BJ (cell line): ENCODE measurements around the gene NAP1L4. TPM values are rescaled to one million over a fixed set of nuclear protein-coding genes. Genes with fewer than 3 reads are reported as not detected.

Source experiments
- CTCF ChIA-PET: fragments of 350-600 bp; formaldehyde crosslinking; extraction: SDS; loops from one replicate; lab custom pipeline; 2021; ENCODE audit warnings: antibody characterized with exemption, inconsistent platforms; lab: Yijun Ruan, JAX
- POLR2A ChIA-PET: fragments of 300-600 bp; sonication (Branson Sonifier 250); formaldehyde crosslinking; extraction: SDS; loops from one replicate; lab custom pipeline; 2021; ENCODE audit warnings: antibody characterized with exemption; lab: Charles Lee
- DNase-seq: peaks from one replicate; pipeline ENCODE4 v3.0.0-alpha.2; 2011; ENCODE audit warnings: low read depth
- H3K27me3 ChIP-seq: 2 replicates; pipeline ENCODE4 v1.6.0; 2011; ENCODE audit warnings: low read length; ENCODE audit not compliant: control insufficient read depth, insufficient read depth
- H3K36me3 ChIP-seq: 2 replicates; pipeline ENCODE4 v1.5.1; 2011; ENCODE audit warnings: low read length; ENCODE audit not compliant: control insufficient read depth, insufficient read depth
- H3K4me3 ChIP-seq: 2 replicates; pipeline ENCODE4 v1.5.1; 2011; ENCODE audit warnings: low read depth, mild to moderate bottlenecking, control low read depth, low read length
- polyA plus RNA-seq: library from polyadenylated mRNA; depleted of rRNA; stranded (reverse); fragments of >200 nt; gene quantifications from 2 replicates; pipeline ENCODE4 v1.2.3, GENCODE V29; 2011
- TF ChIP-seq, protein P1 (sequence below): IDR thresholded peaks from 2 replicates; pipeline ENCODE4 v1.5.1; 2011; ENCODE audit warnings: low read depth, mild to moderate bottlenecking, control low read depth, inconsistent platforms, low read length, moderate library complexity; ENCODE audit not compliant: insufficient read depth

The NAP1L4 gene
- polyA plus RNA-seq, 1 experiment: 65.1 TPM

GRCh38 chr11:2930704-2931419, 61.3 kb downstream of the NAP1L4 start:
- CTCF ChIA-PET: interaction anchor here (0.7 to 3.2 kb wide), 8 partner anchors 11 to 399 kb away, joined by 3 to 22 read pairs (median 9); no protein-coding TSS in a partner anchor
- Histone ChIP-seq H3K36me3 (no peaks in the 10 kb centered on the region), H3K4me3 (peak overlapping the region; percentile 90), H3K27me3 (no peaks in the 10 kb centered on the region)
- no peak for DNase-seq
- POLR2A ChIA-PET: no interaction called here
- TF ChIP-seq, protein P1, sequence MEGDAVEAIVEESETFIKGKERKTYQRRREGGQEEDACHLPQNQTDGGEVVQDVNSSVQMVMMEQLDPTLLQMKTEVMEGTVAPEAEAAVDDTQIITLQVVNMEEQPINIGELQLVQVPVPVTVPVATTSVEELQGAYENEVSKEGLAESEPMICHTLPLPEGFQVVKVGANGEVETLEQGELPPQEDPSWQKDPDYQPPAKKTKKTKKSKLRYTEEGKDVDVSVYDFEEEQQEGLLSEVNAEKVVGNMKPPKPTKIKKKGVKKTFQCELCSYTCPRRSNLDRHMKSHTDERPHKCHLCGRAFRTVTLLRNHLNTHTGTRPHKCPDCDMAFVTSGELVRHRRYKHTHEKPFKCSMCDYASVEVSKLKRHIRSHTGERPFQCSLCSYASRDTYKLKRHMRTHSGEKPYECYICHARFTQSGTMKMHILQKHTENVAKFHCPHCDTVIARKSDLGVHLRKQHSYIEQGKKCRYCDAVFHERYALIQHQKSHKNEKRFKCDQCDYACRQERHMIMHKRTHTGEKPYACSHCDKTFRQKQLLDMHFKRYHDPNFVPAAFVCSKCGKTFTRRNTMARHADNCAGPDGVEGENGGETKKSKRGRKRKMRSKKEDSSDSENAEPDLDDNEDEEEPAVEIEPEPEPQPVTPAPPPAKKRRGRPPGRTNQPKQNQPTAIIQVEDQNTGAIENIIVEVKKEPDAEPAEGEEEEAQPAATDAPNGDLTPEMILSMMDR: peak; percentile 38

DNA sequence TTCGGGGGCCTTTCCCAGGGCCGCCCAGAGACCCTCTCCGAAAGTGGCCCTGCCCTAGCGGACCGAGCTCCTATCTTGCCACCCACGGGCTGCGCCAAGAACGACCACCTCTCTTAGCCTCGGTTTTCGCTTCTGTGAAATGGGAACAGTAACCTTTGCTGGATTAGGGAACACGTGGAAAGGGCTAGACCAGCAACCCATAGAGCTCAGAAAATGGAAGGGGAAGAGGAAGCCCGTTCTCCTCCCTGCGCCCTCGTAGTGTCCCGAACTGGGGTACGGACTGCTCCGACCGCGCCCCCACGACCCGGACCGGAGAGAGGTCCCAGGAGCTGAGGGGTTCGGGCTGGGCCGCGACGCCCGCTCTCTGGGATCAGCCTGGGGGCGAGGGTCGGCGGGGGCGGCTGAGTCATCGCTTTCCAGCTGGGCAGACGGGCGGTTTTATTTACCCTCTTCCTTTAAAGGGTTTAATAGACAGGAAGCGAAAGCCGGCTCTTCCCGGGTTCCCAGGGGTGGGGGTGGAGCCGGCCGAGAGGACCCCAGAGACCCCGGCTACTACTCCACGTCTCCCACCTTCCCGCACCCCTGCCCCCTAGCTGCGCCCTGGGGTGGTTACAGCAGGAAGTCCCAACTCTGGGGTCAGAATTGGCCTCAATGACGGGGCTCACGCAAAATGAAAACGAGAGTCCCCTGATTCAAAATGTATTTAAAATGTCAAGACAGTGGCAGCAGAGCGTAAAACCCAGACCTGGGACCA, 62.0 kb downstream of the NAP1L4 start:
- no peaks in the 10 kb centered on the region for H3K27me3 ChIP-seq
- ChIA-PET CTCF (interaction anchor here (0.7 to 3.2 kb wide), 12 partner anchors 12 to 398 kb away, joined by 3 to 22 read pairs (median 6); no protein-coding TSS in a partner anchor), POLR2A (interaction anchor here (0.6 to 0.9 kb wide), 2 partner anchors 119 to 230 kb away, joined by 3 read pairs; partner anchors contain the start of gene KCNQ1OT1)
- TF ChIP-seq, protein P1: peak; percentile 66
- no peaks in the 10 kb centered on the region for H3K36me3 ChIP-seq
- peak overlapping the region; percentile 90 for H3K4me3 ChIP-seq
- DNase-seq: no peak

DNA sequence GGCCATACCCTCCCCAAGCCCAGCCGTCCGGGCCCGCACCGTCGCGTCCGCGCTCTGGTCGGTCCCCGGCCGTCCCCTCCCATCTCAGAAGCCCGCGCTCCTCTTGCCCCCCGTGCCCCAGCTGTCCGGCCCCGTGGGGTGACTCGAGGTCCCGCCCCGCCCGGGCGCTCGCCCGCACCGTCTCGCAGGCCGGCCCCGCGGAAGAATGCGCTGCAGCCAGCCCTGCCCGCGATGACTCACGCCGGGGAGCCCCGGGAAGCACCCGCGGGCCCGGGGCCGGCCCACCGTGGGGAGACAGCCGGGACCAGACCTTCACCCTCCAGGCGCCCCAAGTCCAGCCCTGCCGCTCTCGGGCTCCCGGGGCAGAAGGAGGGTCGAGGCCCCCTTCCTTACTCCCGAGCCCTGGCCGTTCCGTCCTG, 62.6 kb downstream of the NAP1L4 start:
- TF ChIP-seq, protein P1: no peak
- CTCF ChIA-PET: interaction anchor here (0.8 to 3.2 kb wide), 11 partner anchors 9 to 398 kb away, joined by 3 to 22 read pairs (median 6); no protein-coding TSS in a partner anchor
- Histone ChIP-seq H3K27me3 (no peaks in the 10 kb centered on the region), H3K36me3 (no peaks in the 10 kb centered on the region), H3K4me3 (peak overlapping the region; percentile 90)
- DNase-seq: no peak
- POLR2A ChIA-PET: interaction anchor here (0.6 to 0.9 kb wide), 2 partner anchors 120 to 230 kb away, joined by 3 read pairs; partner anchors contain the start of gene KCNQ1OT1

DNA sequence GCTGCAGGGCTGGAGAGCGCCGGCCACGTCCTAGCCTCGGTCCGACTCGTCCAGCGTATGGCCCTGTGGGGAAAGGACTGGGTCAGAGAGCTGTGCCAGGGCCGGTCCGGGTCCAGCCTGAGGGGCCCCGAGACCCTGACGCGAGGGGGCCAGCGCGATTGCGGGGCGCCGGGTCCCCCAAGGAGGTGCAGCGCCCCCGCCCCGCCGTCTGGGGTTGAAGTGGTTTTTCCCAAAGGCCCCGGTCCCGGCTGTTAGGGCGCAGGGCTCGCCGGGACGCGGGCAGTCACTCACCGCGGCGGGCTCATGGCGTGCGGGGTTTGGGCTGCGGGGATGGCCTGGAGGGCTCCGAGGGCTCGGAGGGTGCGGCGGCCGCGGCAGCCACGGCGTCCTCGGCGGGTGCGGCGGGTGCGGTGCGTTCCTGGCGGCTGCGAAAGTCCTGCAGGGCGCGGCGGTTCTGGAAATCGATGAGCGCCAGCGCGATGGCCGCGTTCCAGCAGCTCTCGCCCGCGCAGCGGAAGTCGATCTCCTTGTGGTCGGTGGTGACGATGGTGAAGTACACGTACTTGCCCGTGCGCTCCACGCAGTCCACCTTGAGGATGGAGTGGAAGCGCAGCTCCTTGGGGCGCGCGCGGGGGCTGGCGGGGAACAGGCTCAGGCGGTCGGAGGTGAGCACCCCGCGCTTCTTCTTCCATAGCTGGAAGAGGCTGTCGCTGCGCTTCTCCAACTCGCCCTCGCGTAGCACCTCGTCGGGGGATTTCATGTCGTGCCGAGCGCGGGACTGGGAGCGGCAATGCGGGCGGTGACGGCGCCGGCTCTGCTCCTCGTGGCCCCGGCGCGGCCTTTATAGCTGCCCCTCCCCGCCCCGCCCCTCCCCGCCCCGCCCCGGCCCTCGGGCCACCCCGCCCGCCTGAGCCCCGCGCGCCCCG, 63.3 kb downstream of the NAP1L4 start, which contains the start of gene PHLDA2:
Gene PHLDA2 (minus strand): TSS at position 816 of the 926 bp plus-strand sequence. CDS start 56 bp downstream, at position 760.
- POLR2A ChIA-PET: interaction anchor here (0.6 to 0.9 kb wide), 2 partner anchors 120 to 229 kb away, joined by 3 read pairs; partner anchors contain the start of gene KCNQ1OT1
- Histone ChIP-seq H3K4me3 (peak within 1 kb of the TSS; percentile 90), H3K36me3 (no peaks in the 10 kb centered on the region), H3K27me3 (no peaks in the 10 kb centered on the region)
- TF ChIP-seq, protein P1: no peak
- CTCF ChIA-PET: interaction anchor here (1.1 to 3.2 kb wide), 9 partner anchors 8 to 397 kb away, joined by 3 to 22 read pairs (median 7); no protein-coding TSS in a partner anchor
- DNase-seq: no peak
